Cardiac fibroblast (primary cell): Measurements from ENCODE around the gene SDCCAG8.

Experiments used
- DNase-seq, 2 donors: peaks; one replicate each; pipeline versions ENCODE4 v3.0.0 to v3.0.0-alpha.2; 2010; ENCODE audit warnings: low read depth in 2 of 2
- H3K4me3 ChIP-seq, 2 donors: replicated peaks in 1 of 2; 1 replicate in 1 of 2; 2 replicates in 1 of 2; pipeline ENCODE4 v1.5.1; 2011; ENCODE audit warnings: low read depth in 2 of 2, low read length in 2 of 2, mild to moderate bottlenecking in 2 of 2, moderate library complexity in 1 of 2
- TF ChIP-seq, protein P1 (sequence below): IDR thresholded peaks from one replicate; pipeline ENCODE4 v1.5.1; 2011; ENCODE audit warnings: low read depth, mild to moderate bottlenecking, low read length, inconsistent platforms

Gene SDCCAG8

GRCh38 chr1:243288062-243288461, 32.2 kb downstream of the SDCCAG8 start:
- TF ChIP-seq, protein P1, sequence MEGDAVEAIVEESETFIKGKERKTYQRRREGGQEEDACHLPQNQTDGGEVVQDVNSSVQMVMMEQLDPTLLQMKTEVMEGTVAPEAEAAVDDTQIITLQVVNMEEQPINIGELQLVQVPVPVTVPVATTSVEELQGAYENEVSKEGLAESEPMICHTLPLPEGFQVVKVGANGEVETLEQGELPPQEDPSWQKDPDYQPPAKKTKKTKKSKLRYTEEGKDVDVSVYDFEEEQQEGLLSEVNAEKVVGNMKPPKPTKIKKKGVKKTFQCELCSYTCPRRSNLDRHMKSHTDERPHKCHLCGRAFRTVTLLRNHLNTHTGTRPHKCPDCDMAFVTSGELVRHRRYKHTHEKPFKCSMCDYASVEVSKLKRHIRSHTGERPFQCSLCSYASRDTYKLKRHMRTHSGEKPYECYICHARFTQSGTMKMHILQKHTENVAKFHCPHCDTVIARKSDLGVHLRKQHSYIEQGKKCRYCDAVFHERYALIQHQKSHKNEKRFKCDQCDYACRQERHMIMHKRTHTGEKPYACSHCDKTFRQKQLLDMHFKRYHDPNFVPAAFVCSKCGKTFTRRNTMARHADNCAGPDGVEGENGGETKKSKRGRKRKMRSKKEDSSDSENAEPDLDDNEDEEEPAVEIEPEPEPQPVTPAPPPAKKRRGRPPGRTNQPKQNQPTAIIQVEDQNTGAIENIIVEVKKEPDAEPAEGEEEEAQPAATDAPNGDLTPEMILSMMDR = no peak
- no peak for DNase-seq
- no peak overlapping the region for H3K4me3 ChIP-seq

GRCh38 chr1:243291292-243291691, 35.5 kb downstream of the SDCCAG8 start:
- TF ChIP-seq, protein P1 = no peak
- peak in 1 of 2 donors; percentile 28 for DNase-seq
- no peak overlapping the region for H3K4me3 ChIP-seq

- H3K4me3 ChIP-seq = no peak overlapping the region
- TF ChIP-seq, protein P1 = no peak
- no peak for DNase-seq
Observed at GRCh38 chr1:243292117-243292516, 36.3 kb downstream of the SDCCAG8 start.

DNA sequence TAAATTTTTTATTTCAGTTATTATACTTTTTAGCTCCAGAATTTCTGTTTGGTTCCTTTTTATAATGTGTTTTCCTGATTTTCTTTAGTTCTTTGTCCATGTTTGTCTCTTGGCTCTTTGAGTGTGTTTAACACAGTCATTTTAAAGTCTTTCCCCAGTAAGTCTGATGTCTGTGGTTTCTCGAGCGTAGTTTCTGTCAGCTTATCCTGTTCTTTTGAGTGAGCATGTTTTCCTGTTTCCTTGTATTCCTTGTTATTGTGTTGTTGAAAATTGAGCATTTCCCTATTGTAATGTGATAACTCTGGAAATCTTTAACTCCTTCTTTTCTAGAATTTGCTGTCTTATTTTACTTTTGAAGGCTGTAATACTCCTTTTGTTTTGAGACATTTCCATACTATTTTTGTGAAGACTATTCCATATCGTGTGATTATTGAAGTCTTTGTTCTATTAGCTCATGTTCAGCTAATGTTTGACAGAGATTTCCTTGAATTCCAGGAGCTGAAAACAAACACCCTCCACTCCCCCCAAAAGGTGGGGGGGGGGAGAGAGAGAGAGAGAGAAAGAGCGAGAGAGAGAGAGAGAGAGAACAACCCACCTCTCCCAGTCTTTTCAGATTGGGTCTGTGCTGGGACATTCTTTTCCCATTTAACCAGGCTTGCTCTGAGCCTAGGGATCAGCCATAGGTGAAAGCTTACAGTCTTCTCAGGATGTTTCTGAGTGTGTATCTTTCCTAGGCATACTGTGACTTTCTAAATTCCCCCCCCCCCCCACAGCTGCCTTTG, 38.3 kb downstream of the SDCCAG8 start:
- no peak overlapping the region for H3K4me3 ChIP-seq
- peak in 1 of 2 donors; percentile 41 for DNase-seq
- TF ChIP-seq, protein P1 = no peak

DNA sequence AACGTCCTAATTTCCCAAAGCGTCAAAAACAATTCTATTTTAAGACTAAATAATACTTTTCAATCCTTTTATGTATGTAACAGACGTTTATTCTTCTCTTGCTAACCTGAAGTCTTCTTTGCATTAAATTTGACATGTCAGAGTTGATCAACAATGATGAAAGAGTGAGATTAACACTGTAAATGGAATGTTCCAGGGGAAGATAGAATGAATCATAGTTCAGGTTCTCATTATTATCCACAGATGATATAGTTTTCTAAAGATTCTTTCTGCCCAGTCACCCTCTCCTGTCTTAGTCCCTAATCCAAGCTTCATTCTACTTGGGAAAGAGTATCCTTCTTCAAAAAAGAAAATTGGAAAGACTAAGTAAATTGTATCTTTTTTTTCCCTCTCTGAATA, 38.9 kb downstream of the SDCCAG8 start:
- DNase-seq = peak in 1 of 2 donors; percentile 88
- TF ChIP-seq, protein P1 = no peak
- no peak overlapping the region for H3K4me3 ChIP-seq

DNA sequence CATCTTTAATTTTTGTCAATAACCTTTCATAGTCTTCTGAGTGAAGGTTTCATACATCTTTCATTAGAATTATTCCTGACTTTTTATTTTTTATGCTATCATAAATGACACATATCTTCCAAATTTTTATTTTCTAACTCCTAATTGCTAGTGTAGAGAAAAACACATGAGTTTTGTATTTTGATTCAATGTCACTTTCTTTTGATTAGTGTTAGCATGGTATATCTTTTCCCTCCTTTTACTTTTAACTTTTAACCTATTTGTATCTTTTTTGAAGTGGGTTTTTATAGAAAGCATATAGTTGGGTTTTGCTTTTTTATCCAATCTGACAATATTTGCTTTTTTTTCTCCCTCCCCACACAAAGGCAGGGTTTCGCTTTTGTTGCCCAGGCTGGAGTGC, 43.2 kb downstream of the SDCCAG8 start:
- no peak overlapping the region for H3K4me3 ChIP-seq
- TF ChIP-seq, protein P1 = no peak
- DNase-seq = no peak
